Stimulated activated CD4-positive, alpha-beta T cell treated with anti-CD3 and anti-CD28 coated beads, Interleukin-2, amount 100 ng/mL, for 24 hours (primary cell): Measurements from ENCODE around the gene P4HTM.

Source experiments
- DNase-seq, 2 donors: peaks; one replicate each; pipeline ENCODE4 v3.0.0-alpha.2; 2020

Gene P4HTM

DNA sequence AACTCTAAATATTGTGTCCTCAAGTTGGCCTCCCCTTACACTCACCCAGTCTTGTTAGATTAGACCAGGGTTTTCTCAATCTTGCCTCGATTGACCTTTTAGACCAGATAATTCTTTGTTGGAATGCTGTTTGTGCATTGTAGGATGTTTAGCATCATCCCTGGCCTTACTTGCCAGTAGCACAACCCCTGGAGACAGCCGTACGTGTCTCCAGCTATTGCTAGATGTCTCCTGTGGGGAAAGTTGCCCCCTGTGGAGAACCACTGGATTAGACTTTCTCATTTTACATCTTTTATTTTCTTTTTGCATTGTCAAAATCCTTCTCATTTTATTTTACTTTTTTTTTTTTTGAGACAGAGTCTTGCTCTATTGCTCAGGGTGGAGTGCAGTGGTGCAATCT, 19.4 kb downstream of the P4HTM start:
- no peak for DNase-seq

GRCh38 chr3:49012441-49013017, 22.5 kb downstream of the P4HTM start:
- DNase-seq: no peak

DNA sequence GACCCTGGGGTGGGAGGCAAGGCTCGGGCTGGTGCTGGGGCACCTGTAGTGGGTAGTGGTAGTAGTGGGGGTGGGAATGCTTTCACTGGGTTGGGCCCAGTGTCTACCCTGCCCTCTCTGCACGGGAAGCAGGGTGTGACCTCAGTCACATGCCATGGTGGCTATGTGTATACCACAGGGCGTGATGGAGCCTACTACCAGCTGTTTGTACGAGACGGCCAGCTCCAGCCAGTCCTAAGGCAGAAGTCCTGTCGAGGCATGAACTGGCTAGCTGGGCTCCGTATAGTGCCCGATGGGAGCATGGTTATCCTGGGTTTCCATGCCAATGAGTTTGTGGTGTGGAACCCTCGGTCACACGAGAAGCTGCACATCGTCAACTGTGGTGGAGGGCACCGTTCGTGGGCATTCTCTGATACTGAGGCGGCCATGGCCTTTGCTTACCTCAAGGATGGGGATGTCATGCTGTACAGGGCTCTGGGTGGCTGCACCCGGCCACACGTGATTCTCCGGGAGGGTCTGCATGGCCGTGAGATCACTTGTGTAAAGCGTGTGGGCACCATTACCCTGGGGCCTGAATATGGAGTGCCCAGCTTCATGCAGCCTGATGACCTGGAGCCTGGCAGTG, 23.2 kb downstream of the P4HTM start:
- no peak for DNase-seq

- peak; percentile 61 to 65 for DNase-seq
These were observed 24.0 kb downstream of the P4HTM start for GRCh38 chr3:49013738-49014660.

GRCh38 chr3:49015072-49015471, 25.0 kb downstream of the P4HTM start:
- DNase-seq: no peak

DNA sequence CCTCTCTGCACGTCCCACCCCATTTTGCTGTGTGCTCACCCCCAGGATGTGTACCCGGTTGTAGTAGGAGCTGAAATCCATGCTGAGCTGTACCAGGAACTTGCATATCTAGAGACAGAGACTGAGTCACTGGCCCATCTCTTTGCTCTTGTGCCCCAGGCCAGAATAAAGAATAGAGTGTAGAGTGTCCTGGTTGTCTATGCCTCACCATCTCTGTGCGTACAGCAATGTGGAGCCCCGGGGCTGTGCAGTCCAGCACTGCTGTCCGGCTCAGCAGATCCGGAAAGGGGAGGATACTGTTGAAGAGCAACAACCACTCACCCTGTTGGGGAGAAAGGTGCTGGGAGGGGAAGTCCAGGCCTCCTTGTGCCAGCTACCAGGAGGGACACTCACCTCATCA, 25.7 kb downstream of the P4HTM start:
- no peak for DNase-seq

GRCh38 chr3:49016414-49017228, 26.6 kb downstream of the P4HTM start:
- no peak for DNase-seq

DNA sequence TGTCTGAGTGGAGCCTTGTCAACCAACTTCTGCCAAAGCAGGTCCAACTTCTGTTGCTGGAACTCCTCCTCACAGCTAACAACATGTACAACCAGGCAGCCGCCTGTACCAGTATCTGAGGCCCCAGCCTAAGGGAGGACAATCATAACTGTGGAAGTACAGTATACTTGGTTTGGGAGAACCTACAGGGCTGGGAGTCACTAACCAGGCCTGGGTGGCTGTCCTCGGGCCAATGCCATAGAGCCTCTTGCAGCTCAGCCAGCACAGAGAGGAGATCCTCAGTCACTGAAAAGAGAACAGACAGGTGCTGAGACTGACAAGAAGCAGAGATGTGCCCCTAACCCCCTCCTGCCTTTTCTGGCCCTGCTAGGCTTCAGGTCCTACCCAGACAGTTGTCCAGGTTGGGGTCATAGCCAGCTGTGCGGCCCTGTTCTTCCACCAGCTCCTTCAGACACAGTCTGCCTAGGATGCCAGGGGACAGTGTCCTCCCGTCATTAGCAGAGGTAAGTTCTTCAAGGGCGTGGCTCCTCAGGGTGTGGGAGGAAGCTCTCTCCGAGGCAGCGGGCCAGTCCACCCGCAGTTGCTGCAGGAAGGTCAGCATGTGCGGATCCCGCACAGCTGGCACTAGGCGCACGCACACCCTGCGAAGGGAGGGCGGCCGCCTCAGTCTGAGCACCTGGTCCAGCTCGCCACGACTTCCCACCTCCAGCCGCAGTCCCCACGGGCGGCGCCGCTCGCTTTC, 27.4 kb downstream of the P4HTM start:
- DNase-seq: peak in 1 of 2 donors; percentile 31

- peak; percentile 67 to 70 for DNase-seq
These were observed 28.1 kb downstream of the P4HTM start, which contains the start of gene DALRD3 for GRCh38 chr3:49017971-49018706. Gene DALRD3 (minus strand): TSS chr3:49018580. CDS start chr3:49018564, 16 bp downstream.

- no peak for DNase-seq
These were observed 28.6 kb downstream of the P4HTM start for GRCh38 chr3:49018707-49019006.

GRCh38 chr3:49019941-49020329, 29.9 kb downstream of the P4HTM start:
- no peak for DNase-seq

DNA sequence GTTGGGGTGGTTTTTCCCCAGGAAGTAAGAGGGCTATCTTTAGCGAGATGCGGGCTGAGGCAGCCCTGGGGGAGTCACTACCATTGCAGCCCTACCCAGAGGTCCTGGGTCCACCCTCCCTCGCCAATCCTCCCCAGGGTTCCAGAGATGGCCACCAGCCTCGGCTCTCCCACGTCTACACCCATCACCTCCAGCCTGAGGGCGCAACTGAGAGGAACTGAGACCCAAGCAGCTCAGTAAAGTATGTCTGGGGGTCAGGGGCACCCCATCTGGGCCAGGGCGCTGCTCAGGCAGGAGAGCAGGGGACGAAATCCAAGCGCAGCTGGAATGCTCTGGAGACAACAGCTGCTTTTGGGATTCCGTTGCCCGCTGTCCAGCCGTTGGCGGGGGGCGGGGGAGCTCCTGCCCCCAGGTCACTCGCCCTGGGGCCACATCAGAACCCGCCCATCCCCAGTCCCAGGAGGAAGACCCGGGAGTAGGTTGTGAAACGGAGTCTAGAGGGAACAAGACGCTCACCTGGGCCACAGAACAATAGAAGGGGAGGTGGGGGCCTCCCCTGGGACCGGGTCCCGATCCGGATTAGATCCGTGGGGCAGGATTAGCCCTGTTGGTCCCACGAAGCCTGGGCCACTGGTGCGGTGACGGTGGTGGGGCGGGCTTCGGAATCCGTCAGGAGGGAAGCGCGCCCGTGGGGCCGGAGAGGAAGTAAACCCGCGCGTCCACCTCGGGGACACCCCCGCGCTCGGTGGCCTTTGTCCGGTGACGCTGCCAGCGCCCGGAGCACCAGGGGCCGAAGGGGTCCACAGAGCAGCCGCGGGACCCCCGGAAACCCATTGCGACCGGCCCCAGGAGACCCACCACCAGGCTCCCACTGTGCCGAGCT, 30.5 kb downstream of the P4HTM start:
- DNase-seq: peak in 1 of 2 donors; percentile 48

DNA sequence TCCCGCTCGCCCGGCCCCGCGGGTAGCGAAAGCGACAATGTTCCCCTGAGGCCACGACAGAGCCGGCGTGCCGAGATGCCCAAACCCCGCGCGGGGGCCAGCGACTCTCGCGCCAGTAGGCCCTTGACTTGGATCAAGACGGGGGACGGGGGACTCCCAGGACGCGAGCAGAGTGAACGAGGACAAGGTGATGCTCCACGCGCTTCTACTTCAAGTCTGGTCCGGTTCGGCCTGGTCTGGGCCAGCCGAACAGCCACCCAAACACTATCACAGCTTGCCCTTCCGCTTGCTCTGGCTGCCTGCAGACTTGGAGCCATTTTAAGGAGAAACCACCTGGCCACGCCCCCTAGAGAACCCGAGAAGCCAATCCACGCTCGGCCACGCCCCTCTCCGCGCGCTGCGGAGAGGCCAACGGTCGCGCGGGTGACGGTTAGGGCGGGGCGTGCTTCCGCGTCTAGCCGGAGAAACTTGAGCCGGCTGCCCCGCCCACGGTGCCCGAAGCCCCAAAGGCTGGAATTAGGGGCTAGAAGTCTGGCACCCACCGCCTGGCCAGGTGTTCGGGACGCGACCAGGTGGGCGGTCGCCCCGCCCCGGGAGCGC, 31.3 kb downstream of the P4HTM start:
- peak; percentile 99 to 100 for DNase-seq

DNA sequence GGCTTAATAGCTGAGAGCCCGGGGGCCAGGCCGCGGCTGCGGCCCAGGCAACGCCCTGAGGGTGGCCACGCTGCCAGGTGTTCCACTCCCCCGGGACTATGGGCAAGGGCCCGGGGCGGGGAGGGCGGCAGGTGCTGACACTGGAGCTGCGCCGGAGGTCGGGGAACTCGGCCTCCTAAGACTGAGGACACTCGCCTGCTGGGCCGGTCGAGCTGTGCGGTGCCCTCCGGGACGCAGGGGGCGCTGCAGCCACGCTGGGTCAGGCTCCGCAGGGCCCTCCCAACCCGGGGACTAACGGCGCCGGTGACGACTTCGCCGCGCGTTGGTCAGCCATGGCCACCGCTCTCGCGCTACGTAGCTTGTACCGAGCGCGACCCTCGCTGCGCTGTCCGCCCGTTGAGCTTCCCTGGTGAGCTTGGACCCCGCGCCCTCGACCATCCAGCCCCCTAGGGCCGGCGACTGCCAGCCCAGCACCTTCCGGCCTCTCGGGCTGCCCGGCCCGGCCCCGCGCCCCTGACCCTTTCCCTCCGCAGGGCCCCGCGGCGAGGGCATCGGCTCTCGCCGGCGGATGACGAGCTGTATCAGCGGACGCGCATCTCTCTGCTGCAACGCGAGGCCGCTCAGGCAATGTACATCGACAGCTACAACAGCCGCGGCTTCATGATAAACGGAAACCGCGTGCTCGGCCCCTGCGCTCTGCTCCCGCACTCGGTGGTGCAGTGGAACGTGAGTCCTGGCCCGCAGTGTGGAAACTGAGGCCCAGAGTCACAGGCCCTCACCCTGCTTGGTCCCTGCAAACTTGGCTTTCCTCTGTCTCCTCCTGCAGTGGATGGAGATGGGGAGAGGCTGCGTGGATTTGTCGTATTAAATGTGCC, 32.0 kb downstream of the P4HTM start, which contains the start of gene NDUFAF3:
Gene NDUFAF3 (plus strand): TSS at position 309 of the 875 bp plus-strand sequence. CDS start 24 bp downstream, at position 333.
- DNase-seq: peak; percentile 95

GRCh38 chr3:49022688-49023171, 32.7 kb downstream of the P4HTM start:
- DNase-seq: peak in 1 of 2 donors; percentile 39

DNA sequence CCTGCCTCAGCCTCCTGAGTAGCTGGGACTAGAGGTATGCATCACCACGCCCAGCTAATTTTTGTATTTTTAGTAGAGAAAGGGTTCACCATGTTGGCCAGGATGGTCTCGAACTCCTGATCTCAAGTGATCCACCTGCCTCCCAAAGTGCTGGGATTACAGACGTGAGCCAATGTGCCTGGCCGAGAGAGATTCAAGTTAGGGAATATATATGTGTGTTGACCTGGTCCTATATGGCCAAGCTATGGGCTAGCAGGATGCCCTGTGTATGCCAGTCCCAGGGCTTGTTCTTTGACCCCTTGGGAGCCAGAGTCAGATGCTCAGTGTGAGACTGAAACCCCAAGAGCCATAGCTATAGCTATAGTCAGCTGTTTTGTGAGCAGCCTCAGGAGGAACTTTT, 33.7 kb downstream of the P4HTM start:
- no peak for DNase-seq

- DNase-seq: no peak
These were observed 34.4 kb downstream of the P4HTM start for GRCh38 chr3:49024449-49024848.

DNA sequence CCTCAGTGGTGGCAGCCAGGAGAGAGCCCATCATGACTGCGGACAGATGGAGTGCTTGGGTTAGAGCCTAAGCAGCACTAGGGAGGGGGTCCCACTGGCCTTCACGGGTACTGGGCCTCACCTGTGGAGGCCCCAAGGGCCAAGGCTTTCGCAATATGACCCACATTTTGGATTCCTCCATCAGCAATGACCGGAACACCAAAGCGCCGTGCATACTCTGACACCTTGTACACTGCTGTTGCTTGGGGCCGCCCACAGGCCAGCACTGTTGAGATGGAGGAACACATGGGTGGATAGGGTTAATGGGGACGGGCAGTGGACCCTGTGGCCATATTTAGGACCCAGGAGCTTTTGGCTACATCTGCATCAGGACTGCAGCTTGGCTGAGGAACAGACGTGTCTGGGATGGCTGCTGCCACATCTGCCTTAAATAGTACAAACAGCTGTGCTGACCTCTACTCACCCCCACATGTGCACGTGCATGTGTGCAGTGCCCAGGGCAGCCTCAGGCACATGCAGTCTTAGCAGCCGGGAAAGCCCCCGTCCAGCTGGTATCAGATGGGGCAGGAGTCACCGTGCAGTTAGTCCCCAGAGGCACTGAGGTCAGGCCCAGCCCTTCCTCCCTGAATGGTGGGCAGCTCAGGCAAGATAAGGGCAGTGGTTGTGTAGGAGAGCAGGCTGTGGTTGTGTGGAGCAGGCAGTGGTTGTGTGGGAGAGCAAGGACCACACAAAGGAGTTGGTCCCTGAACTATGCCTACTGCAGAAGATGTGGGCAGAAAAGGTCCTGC, 35.2 kb downstream of the P4HTM start:
- DNase-seq: peak in 1 of 2 donors; percentile 24
